ENCODE data around the gene CALM1.
"Not testable (repeated sequence)": the region's sequence is repeated elsewhere in the genome, so short reads cannot be mapped to it uniquely, and the experiment has no call there.

Gene CALM1

GRCh38 chr14:90383126-90383730 lies 13.6 kb upstream of the CALM1 start:
- in situ Hi-C loops (cut with MboI; ENCODE audit: low sequenced_read_pairs) = no loop called here

- in situ Hi-C loops (cut with MboI; ENCODE audit: low sequenced_read_pairs) = no loop called here
Observed at GRCh38 chr14:90383731-90384542, 12.9 kb upstream of the CALM1 start.

- in situ Hi-C loops (cut with MboI; ENCODE audit: low sequenced_read_pairs) = no loop called here
Observed at GRCh38 chr14:90384543-90384911, 12.3 kb upstream of the CALM1 start.

GRCh38 chr14:90386321-90386720 lies 10.5 kb upstream of the CALM1 start:
- in situ Hi-C loops (cut with MboI; ENCODE audit: low sequenced_read_pairs) = no loop called here

GRCh38 chr14:90387206-90387760 lies 9.5 kb upstream of the CALM1 start:
- in situ Hi-C loops (cut with MboI; ENCODE audit: low sequenced_read_pairs) = no loop called here

- in situ Hi-C loops (cut with MboI; ENCODE audit: low sequenced_read_pairs) = no loop called here
Observed at GRCh38 chr14:90388437-90388836, 8.4 kb upstream of the CALM1 start.

- in situ Hi-C loops (cut with MboI; ENCODE audit: low sequenced_read_pairs) = no loop called here
Observed at GRCh38 chr14:90388982-90389381, 7.8 kb upstream of the CALM1 start.

- in situ Hi-C loops (cut with MboI; ENCODE audit: low sequenced_read_pairs) = no loop called here
Observed at GRCh38 chr14:90393966-90394365, 2.9 kb upstream of the CALM1 start.

- in situ Hi-C loops (cut with MboI; ENCODE audit: low sequenced_read_pairs) = not testable (repeated sequence)
Observed at GRCh38 chr14:90394782-90395181, 2.0 kb upstream of the CALM1 start.

- in situ Hi-C loops (cut with MboI; ENCODE audit: low sequenced_read_pairs) = no loop called here
Observed at GRCh38 chr14:90397425-90398314, 841 bp downstream of the CALM1 start.

- in situ Hi-C loops (cut with MboI; ENCODE audit: low sequenced_read_pairs) = no loop called here
Observed at GRCh38 chr14:90398315-90398839, 1.5 kb downstream of the CALM1 start.

GRCh38 chr14:90398841-90399540 lies 2.2 kb downstream of the CALM1 start:
- in situ Hi-C loops (cut with MboI; ENCODE audit: low sequenced_read_pairs) = no loop called here

GRCh38 chr14:90399541-90400444 lies 3.0 kb downstream of the CALM1 start:
- in situ Hi-C loops (cut with MboI; ENCODE audit: low sequenced_read_pairs) = no loop called here

- in situ Hi-C loops (cut with MboI; ENCODE audit: low sequenced_read_pairs) = no loop called here
Observed at GRCh38 chr14:90400904-90401561, 4.2 kb downstream of the CALM1 start.

GRCh38 chr14:90402016-90402415 lies 5.2 kb downstream of the CALM1 start:
- in situ Hi-C loops (cut with MboI; ENCODE audit: low sequenced_read_pairs) = no loop called here

GRCh38 chr14:90403065-90403464 lies 6.2 kb downstream of the CALM1 start:
- in situ Hi-C loops (cut with MboI; ENCODE audit: low sequenced_read_pairs) = no loop called here

- in situ Hi-C loops (cut with MboI; ENCODE audit: low sequenced_read_pairs) = no loop called here
Observed at GRCh38 chr14:90405101-90405500, 8.3 kb downstream of the CALM1 start.

GRCh38 chr14:90405755-90406154 lies 8.9 kb downstream of the CALM1 start:
- in situ Hi-C loops (cut with MboI; ENCODE audit: low sequenced_read_pairs) = no loop called here

GRCh38 chr14:90406384-90406798 lies 9.6 kb downstream of the CALM1 start:
- in situ Hi-C loops (cut with MboI; ENCODE audit: low sequenced_read_pairs) = no loop called here
